Mammary epithelial cell (primary cell): Measurements from ENCODE around the gene BARHL1.

Experiments
- CTCF ChIP-seq, 2 donors: IDR thresholded peaks in 1 of 2; conservative IDR thresholded peaks in 1 of 2; 2 replicates each; pipeline ENCODE4 v1.5.1; 2011 to 2012; ENCODE audit warnings: inconsistent platforms in 2 of 2, low read length in 2 of 2, mild to moderate bottlenecking in 2 of 2, control low read depth in 1 of 2, low read depth in 1 of 2; ENCODE audit not compliant: insufficient read depth in 1 of 2; ENCODE audit errors: extremely low read depth in 1 of 2
- EZH2 ChIP-seq: IDR thresholded peaks from 2 replicates; pipeline ENCODE4 v1.6.1; 2012; ENCODE audit warnings: low read length, inconsistent platforms, borderline replicate concordance

- TF ChIP-seq CTCF (conservative IDR thresholded peaks at IDR 0.05 in 1 of 2, IDR thresholded peaks at IDR 0.05 in 1 of 2; ENCODE audit: extremely low read depth in 1 of 2, insufficient read depth in 1 of 2, low read depth in 1 of 2, low read length in 2 of 2) (no peak), EZH2 (no peak)
Observed at GRCh38 chr9:132556235-132556634, 26.2 kb upstream of the BARHL1 start.
